ENCODE results near the gene EEF1AKMT3. TPM values are rescaled to one million over a fixed set of nuclear protein-coding genes. Genes with fewer than 3 reads are reported as not detected.

The EEF1AKMT3 gene
- total RNA-seq, 1 donor: 6.9 TPM

DNA sequence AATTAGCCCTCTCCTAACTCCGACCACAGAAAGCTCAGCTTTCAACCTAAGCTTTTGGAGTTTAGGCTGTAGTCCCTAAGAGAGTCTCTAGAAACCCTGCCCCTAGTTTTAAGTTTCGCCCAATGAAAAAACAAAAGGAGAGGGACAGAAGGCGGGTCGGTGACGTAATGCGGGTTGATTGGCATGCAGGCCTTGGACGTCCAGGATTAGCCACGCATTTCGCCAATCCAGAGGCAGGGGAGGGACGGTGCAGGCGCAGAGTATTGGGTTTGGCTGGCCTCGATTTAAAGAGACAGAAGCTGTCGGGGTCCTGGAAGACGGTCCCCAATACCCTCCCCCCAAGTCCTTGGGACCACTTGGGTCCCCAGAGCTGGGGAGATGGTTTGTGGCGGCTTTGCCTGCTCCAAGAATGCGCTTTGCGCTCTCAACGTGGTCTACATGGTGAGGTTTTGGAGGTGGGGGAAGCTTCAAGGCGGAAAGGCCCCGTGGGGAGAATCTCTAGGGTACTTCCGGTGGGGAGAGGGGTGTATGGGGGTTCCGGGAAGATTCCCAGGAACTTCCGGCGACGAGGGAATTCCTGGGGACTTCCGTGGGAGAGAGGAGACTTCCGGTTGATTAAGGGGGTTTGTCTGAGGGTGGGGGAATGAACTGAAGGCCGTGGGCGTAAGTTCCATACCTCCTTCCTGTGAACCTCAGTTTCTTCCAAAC lies 27.5 kb upstream of the EEF1AKMT3 start, which contains the start of gene TSPAN31:
Gene TSPAN31 (plus strand): TSS at position 263 of the 708 bp plus-strand sequence. CDS start 116 bp downstream, at position 379.
- peak within 1 kb of the TSS; percentile 99 for H3K4me3 ChIP-seq (ENCODE audit: low read depth, low read length)
- TF ChIP-seq, protein P1, sequence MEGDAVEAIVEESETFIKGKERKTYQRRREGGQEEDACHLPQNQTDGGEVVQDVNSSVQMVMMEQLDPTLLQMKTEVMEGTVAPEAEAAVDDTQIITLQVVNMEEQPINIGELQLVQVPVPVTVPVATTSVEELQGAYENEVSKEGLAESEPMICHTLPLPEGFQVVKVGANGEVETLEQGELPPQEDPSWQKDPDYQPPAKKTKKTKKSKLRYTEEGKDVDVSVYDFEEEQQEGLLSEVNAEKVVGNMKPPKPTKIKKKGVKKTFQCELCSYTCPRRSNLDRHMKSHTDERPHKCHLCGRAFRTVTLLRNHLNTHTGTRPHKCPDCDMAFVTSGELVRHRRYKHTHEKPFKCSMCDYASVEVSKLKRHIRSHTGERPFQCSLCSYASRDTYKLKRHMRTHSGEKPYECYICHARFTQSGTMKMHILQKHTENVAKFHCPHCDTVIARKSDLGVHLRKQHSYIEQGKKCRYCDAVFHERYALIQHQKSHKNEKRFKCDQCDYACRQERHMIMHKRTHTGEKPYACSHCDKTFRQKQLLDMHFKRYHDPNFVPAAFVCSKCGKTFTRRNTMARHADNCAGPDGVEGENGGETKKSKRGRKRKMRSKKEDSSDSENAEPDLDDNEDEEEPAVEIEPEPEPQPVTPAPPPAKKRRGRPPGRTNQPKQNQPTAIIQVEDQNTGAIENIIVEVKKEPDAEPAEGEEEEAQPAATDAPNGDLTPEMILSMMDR (IDR thresholded peaks at IDR 0.05; ENCODE audit: insufficient read depth, low read depth, low read length): no peak
- DNase-seq (ENCODE audit: low read depth): peak; percentile 99

DNA sequence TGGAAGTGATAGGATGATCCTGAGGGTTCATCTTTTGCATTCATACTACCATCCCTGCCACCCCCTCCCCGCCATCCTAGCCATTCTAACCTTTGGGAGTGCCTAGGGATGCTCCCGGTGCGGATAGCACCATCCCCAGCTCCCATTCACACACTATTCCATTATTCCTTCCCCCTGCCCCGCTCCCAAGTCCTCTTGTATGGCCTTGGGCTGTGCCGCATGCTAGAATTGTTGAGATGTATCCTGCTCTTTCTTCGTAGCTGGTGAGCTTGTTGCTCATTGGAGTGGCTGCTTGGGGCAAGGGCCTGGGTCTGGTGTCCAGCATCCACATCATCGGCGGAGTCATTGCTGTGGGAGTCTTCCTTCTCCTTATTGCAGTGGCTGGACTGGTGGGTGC lies 26.9 kb upstream of the EEF1AKMT3 start:
- TF ChIP-seq, protein P1 (IDR thresholded peaks at IDR 0.05; ENCODE audit: insufficient read depth, low read depth, low read length): no peak
- DNase-seq (ENCODE audit: low read depth): no peak
- peak overlapping the region; percentile 99 for H3K4me3 ChIP-seq (ENCODE audit: low read depth, low read length)

DNA sequence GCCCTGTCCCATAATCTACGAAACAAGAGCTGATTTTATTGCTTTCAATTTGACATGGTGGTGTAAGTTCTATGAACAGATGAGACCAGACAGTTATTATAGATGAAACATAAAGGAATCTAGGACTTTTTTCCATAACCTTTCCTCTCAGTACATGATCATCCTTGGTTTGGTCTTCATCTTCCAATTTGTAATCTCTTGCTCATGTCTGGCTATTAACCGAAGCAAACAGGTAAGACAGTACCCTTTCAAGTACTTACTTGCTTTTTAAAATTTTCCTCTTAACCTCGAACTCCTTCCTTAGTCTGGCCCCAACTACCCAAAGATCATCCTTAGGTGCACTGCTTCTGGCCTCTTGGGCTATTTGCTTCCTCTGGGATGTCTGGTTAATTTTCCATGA lies 26.4 kb upstream of the EEF1AKMT3 start:
- TF ChIP-seq, protein P1 (IDR thresholded peaks at IDR 0.05; ENCODE audit: insufficient read depth, low read depth, low read length): no peak
- no peak for DNase-seq (ENCODE audit: low read depth)
- H3K4me3 ChIP-seq (ENCODE audit: low read depth, low read length): peak overlapping the region; percentile 99

DNA sequence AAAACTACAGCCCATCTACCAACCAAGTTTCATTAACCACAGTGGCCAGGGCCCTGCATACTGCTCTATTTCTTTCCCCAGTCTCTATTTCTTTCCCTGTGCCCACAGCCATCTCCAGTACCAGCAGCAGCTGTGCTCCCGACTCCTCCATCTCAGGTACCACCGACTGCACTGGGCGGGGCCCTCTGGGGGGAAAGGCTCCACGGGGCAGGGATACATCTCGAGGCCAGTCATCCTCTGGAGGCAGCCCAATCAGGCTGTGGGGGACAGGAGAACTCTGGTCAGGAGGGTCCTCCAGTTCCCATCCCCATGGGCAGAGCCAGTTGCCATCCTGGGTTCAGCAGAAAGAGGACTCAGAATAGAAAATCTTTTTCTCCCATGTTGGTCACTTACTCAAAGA lies 23.4 kb upstream of the EEF1AKMT3 start:
- TF ChIP-seq, protein P1 (IDR thresholded peaks at IDR 0.05; ENCODE audit: insufficient read depth, low read depth, low read length): no peak
- DNase-seq (ENCODE audit: low read depth): no peak
- no peak overlapping the region for H3K4me3 ChIP-seq (ENCODE audit: low read depth, low read length)

DNA sequence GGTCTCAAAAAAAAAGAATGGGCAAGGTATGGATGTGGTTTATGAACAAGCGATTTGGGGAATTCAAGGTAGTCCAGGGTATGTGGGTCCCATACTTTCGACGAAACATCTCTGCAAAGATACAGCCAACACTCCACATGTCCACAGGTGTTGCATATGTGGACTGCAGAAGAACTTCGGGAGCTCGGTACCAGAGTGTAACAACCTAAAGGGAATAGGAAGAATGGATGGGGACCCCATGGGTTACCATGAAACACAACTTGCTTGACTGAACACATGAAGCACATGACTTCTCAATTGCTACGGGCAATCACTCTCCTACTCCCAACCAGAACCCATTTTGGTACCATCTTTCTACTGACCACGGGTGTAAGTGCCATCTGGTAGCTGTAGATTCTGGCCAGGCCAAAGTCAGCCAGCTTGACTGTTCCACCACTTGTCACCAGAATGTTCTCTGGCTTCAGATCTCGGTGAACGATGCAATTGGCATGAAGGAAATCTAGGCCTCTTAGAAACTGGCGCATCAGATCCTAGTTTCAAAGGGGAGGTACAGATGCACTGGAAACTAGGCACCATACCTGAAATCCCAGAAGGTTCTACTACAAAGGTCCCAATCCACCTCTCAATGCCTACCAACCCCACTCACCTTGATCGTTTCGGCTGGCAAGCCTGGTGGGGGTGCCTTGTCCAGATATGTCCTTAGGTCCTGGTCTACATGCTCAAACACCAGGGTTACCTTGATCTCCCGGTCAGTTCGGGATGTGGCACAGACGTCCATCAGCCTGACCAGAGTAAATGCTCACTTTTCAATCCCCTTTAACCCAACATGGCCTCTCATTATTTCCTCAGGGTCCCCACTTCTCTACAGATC lies 21.6 kb upstream of the EEF1AKMT3 start:
- TF ChIP-seq, protein P1 (IDR thresholded peaks at IDR 0.05; ENCODE audit: insufficient read depth, low read depth, low read length): no peak

DNA sequence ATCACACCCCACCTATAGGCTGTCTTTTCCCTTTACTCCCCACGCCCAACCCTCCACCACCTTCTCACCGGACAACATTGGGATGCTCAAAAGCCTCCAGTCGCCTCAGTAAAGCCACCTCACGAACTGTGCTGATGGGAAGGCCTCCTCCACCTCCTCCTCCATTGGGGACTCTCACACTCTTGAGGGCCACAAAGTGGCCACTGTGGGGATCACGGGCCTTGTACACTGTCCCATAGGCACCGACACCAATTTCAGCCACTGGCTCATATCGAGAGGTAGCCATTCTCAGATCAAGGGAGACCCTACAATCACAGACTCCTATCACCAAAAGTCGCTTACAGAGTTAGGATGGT lies 21.0 kb upstream of the EEF1AKMT3 start:
- TF ChIP-seq, protein P1 (IDR thresholded peaks at IDR 0.05; ENCODE audit: insufficient read depth, low read depth, low read length): no peak
- peak overlapping the region; percentile 73 for H3K4me3 ChIP-seq (ENCODE audit: low read depth, low read length)
- no peak for DNase-seq (ENCODE audit: low read depth)

More for the DNA sequence above, 21.6 kb upstream of the EEF1AKMT3 start:
- H3K4me3 ChIP-seq (ENCODE audit: low read depth, low read length): peak overlapping the region; percentile 73
- DNase-seq (ENCODE audit: low read depth): no peak
